Kidney epithelial cell (primary cell): Measurements from ENCODE around the gene UBAC2. TPM values are rescaled to one million over a fixed set of nuclear protein-coding genes. Genes with fewer than 3 reads are reported as not detected.

Source experiments
- DNase-seq: peaks from one replicate; pipeline ENCODE4 v3.0.0-alpha.2; 2010; ENCODE audit warnings: low read depth
- H3K27me3 ChIP-seq: 2 replicates; pipeline ENCODE4 v1.6.0; 2011; ENCODE audit warnings: low read length; ENCODE audit not compliant: control insufficient read depth, insufficient read depth
- H3K36me3 ChIP-seq: 2 replicates; pipeline ENCODE4 v1.5.1; 2011; ENCODE audit warnings: low read length; ENCODE audit not compliant: control insufficient read depth, insufficient read depth
- H3K4me3 ChIP-seq: 2 replicates; pipeline ENCODE4 v1.5.1; 2011; ENCODE audit warnings: low read depth, mild to moderate bottlenecking, control low read depth, low read length
- CTCF ChIP-seq: IDR thresholded peaks from 2 replicates; pipeline ENCODE4 v1.5.1; 2011; ENCODE audit warnings: mild to moderate bottlenecking, moderate library complexity, low read length, control low read depth, inconsistent platforms; ENCODE audit not compliant: insufficient read depth, poor library complexity, severe bottlenecking
- total RNA-seq: library from RNA; depleted of rRNA; stranded (reverse); fragments of >200 nt; gene quantifications from 2 replicates; pipeline ENCODE4 v1.2.3, GENCODE V29; 2015

Gene UBAC2
- total RNA-seq, 1 donor from 2014 or later, result 83.6 TPM

DNA sequence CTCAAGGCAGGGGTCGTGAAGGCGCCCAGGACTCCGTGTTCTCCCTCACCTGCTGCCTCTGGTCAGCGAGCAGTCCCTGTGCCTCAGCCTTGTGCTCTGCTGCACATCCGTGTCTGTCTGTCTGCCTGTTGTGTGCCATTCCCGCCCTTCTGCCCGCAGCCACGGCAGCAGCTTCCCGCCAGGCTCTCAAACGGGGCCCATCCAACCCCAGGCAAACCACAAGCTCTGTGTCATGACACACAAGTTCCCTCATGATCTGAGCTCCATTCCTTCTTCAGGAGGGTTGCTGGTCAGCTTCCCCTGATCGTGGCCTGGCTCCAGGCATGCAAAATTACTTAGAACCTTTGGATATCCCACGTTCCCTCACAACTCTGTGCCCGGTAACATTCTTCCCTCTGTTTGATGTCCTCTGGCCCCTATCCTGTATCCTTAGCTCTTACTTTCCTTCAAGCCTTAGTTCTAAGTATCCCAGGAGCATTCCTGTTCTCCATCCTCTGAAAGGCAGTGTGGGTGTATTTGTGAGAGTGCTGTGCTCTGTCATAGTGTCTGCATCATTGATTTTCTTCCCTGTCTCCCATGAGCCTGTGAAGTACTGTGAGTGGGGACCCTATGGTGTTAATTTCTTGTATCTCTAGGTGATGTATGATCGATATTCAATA lies 103.3 kb downstream of the UBAC2 start:
- H3K36me3 ChIP-seq, result no peaks in the 10 kb centered on the region
- no peaks in the 10 kb centered on the region for H3K27me3 ChIP-seq
- H3K4me3 ChIP-seq, result no peak overlapping the region
- DNase-seq, result no peak
- TF ChIP-seq CTCF, result no peak

DNA sequence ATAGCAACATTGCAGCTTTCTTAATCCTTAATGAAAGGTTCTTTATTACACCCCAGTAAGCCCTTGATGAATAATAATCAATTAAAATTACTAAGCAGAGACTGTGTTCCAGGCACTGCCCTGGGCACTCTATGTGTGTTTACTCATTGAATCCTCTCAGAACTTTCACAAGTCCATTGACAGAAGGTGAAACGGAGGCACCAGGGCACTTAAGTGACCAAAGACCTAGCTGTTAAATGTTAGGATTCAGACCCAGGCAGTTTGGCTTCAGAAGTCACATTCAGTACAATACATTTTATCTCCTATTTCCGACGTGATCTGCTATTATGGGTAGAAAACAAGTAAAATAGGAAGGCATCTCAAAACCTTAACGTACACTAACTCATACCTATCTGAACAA lies 103.9 kb downstream of the UBAC2 start:
- TF ChIP-seq CTCF, result no peak
- Histone ChIP-seq H3K27me3 (no peaks in the 10 kb centered on the region), H3K4me3 (no peak overlapping the region), H3K36me3 (no peaks in the 10 kb centered on the region)
- no peak for DNase-seq

DNA sequence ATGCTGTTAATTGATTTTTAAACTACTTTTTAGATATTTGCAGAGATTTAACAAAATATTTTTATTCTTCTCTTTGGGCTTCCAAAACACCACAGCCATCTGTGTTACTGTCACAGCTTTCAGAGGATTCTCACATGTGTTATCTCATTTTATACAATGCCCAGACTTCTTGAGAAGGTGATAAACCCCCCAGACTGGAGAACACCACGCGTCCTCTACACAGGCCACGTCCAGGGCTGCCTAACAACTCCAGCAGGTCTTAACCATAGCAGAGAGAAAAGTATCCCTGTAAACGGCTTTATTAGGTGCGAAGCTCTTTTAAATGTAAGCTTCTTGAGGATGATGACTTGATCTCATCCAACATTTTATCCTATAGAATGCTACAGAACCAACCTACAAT lies 104.5 kb downstream of the UBAC2 start:
- no peak for TF ChIP-seq CTCF
- H3K27me3 ChIP-seq, result no peaks in the 10 kb centered on the region
- H3K36me3 ChIP-seq, result no peaks in the 10 kb centered on the region
- H3K4me3 ChIP-seq, result no peak overlapping the region
- no peak for DNase-seq

GRCh38 chr13:99305566-99305965 lies 104.9 kb downstream of the UBAC2 start:
- H3K4me3 ChIP-seq, result no peak overlapping the region
- TF ChIP-seq CTCF, result no peak
- H3K36me3 ChIP-seq, result no peaks in the 10 kb centered on the region
- no peaks in the 10 kb centered on the region for H3K27me3 ChIP-seq
- no peak for DNase-seq

GRCh38 chr13:99307247-99307646 lies 106.6 kb downstream of the UBAC2 start, which contains the start of gene GPR183:
Gene GPR183, minus strand, starts transcription at chr13:99307399. Its CDS starts 11,254 bp downstream, at chr13:99296145.
- no peak for TF ChIP-seq CTCF
- no peak within 1 kb of the TSS for H3K4me3 ChIP-seq
- H3K27me3 ChIP-seq, result no peaks in the 10 kb centered on the region

More at GRCh38 chr13:99307247-99307646, 106.6 kb downstream of the UBAC2 start, which contains the start of gene GPR183:
- H3K36me3 ChIP-seq, result no peaks in the 10 kb centered on the region
- no peak for DNase-seq
